DND-41 (cell line): ENCODE data around the gene DUSP10.

Experiments used
- ATAC-seq: fragments of 200-7000 bp; cut with Tn5 transposase; 3 replicates; pipeline ENCODE4 v1.9.1; 2021; ENCODE audit warnings: low read depth; ENCODE audit not compliant: insufficient read depth
- DNase-seq: peaks from one replicate; pipeline ENCODE4 v3.0.0-alpha.2; 2020
- H2AFZ ChIP-seq: 2 replicates; pipeline ENCODE4 v1.6.0; 2012; ENCODE audit warnings: low read depth, low read length
- H3K27ac ChIP-seq: 2 replicates; pipeline ENCODE4 v1.5.1; 2012; ENCODE audit warnings: low read length, inconsistent platforms
- H3K27me3 ChIP-seq: fragments of 200-600 bp; sonication (generic); 2 replicates; pipeline ENCODE4 v1.6.0; 2012; ENCODE audit warnings: low read length, mild to moderate bottlenecking, inconsistent platforms; ENCODE audit not compliant: insufficient read depth, poor library complexity
- H3K36me3 ChIP-seq: 2 replicates; pipeline ENCODE4 v1.5.1; 2012; ENCODE audit warnings: low read length, inconsistent platforms; ENCODE audit not compliant: insufficient read depth
- H3K4me1 ChIP-seq: 2 replicates; pipeline ENCODE4 v1.5.1; 2012; ENCODE audit warnings: mild to moderate bottlenecking, low read length; ENCODE audit not compliant: insufficient read depth
- H3K4me2 ChIP-seq: 2 replicates; pipeline ENCODE4 v1.6.0; 2012; ENCODE audit warnings: mild to moderate bottlenecking, moderate library complexity, low read length, inconsistent platforms; ENCODE audit not compliant: insufficient read depth
- H3K4me3 ChIP-seq, 2 experiments: fragments of 200-600 bp in 1 of 2; shearing (Covaris generic) in 1 of 2; 2 replicates each; pipeline ENCODE4 v1.5.1; 2012 to 2016; ENCODE audit warnings: inconsistent platforms in 2 of 2, low read length in 2 of 2, mild to moderate bottlenecking in 2 of 2, low read depth in 1 of 2, moderate library complexity in 1 of 2
- H3K79me2 ChIP-seq: 2 replicates; pipeline ENCODE4 v1.6.0; 2012; ENCODE audit warnings: low read length, inconsistent platforms; ENCODE audit not compliant: insufficient read depth
- H3K9ac ChIP-seq: 2 replicates; pipeline ENCODE4 v1.6.0; 2012; ENCODE audit warnings: low read depth, mild to moderate bottlenecking, inconsistent platforms, low read length, moderate library complexity
- H3K9me3 ChIP-seq: 2 replicates; pipeline ENCODE4 v1.5.1; 2012; ENCODE audit warnings: low read length, moderate library complexity, mild to moderate bottlenecking, inconsistent platforms; ENCODE audit not compliant: insufficient read depth, severe bottlenecking
- H4K20me1 ChIP-seq: 2 replicates; pipeline ENCODE4 v1.6.0; 2012; ENCODE audit warnings: low read length; ENCODE audit not compliant: insufficient read depth
- EZH2 ChIP-seq: IDR thresholded peaks from 3 replicates; pipeline ENCODE4 v1.6.1; 2012; ENCODE audit warnings: borderline replicate concordance, low read depth, mild to moderate bottlenecking, moderate library complexity, low read length, inconsistent platforms; ENCODE audit not compliant: severe bottlenecking
- TF ChIP-seq, protein P1 (sequence below): IDR thresholded peaks from 2 replicates; pipeline ENCODE4 v1.5.1; 2012; ENCODE audit warnings: borderline replicate concordance, low read length, moderate library complexity, mild to moderate bottlenecking; ENCODE audit not compliant: poor library complexity, severe bottlenecking; ENCODE audit errors: extremely low read depth

DUSP10 gene

DNA sequence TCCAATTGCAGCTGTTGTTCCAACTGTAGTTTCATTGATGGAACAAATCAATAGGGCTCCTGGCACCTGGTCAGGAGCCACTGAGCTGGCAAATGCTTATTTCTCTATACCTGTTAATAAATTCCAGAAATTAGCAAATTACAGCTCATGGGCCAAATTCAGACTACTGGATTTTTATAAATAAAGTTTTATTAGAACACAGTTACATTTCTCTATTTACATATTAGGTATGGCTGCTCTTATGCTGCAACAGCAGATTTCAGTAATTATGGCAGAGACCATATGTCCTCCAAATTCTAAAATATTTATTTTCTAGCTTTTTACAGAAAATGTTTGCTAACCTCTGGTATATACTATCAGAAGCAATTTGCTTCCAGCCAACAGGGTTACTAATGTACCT is 47.8 kb downstream of the DUSP10 start:
- Histone ChIP-seq H3K27me3 (no peaks in the 10 kb centered on the region), H3K36me3 (no peaks in the 10 kb centered on the region), H2AFZ (no peak overlapping the region), H3K79me2 (no peaks in the 10 kb centered on the region), H3K4me2 (no peak overlapping the region), H3K9me3 (no peaks in the 10 kb centered on the region), H3K4me1 (no peaks in the 10 kb centered on the region), H3K9ac (no peak overlapping the region), H3K27ac (no peak overlapping the region), H4K20me1 (no peaks in the 10 kb centered on the region), H3K4me3 (no peak overlapping the region)
- DNase-seq (no peak), ATAC-seq (no peak)
- TF ChIP-seq EZH2, result no peak
- TF ChIP-seq, protein P1, sequence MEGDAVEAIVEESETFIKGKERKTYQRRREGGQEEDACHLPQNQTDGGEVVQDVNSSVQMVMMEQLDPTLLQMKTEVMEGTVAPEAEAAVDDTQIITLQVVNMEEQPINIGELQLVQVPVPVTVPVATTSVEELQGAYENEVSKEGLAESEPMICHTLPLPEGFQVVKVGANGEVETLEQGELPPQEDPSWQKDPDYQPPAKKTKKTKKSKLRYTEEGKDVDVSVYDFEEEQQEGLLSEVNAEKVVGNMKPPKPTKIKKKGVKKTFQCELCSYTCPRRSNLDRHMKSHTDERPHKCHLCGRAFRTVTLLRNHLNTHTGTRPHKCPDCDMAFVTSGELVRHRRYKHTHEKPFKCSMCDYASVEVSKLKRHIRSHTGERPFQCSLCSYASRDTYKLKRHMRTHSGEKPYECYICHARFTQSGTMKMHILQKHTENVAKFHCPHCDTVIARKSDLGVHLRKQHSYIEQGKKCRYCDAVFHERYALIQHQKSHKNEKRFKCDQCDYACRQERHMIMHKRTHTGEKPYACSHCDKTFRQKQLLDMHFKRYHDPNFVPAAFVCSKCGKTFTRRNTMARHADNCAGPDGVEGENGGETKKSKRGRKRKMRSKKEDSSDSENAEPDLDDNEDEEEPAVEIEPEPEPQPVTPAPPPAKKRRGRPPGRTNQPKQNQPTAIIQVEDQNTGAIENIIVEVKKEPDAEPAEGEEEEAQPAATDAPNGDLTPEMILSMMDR, result no peak

DNA sequence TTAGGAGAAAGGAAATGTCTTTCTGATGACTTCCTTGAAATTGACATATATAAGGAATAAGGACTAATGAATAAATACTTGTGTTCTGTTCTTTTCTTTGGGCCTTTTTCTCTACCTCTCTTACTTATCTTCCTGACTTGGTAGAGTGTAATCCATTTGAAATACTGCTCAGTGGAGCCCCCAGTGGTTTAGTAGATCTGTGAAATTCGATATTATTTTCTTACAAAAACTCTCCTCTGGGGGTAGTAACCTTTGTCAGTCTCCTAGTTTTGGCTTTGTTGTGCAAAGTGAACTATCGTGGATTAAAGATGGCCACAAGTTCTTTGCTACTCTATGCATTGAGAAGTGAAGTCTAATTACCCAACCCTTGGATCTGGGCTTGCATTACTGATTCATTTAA is 48.8 kb downstream of the DUSP10 start:
- TF ChIP-seq, protein P1, result peak; percentile 13
- TF ChIP-seq EZH2, result no peak
- H3K9ac ChIP-seq, result no peak overlapping the region
- H3K79me2 ChIP-seq, result no peaks in the 10 kb centered on the region
- H3K4me2 ChIP-seq, result no peak overlapping the region
- ATAC-seq, result no peak
- no peak overlapping the region for H3K27ac ChIP-seq
- H2AFZ ChIP-seq, result no peak overlapping the region
- H3K36me3 ChIP-seq, result no peaks in the 10 kb centered on the region
- no peaks in the 10 kb centered on the region for H4K20me1 ChIP-seq
- no peak for DNase-seq
- H3K4me3 ChIP-seq, result no peak overlapping the region
- no peaks in the 10 kb centered on the region for H3K9me3 ChIP-seq
- H3K27me3 ChIP-seq, result no peaks in the 10 kb centered on the region
- H3K4me1 ChIP-seq, result peaks cover 8% of the 10 kb centered on the region

DNA sequence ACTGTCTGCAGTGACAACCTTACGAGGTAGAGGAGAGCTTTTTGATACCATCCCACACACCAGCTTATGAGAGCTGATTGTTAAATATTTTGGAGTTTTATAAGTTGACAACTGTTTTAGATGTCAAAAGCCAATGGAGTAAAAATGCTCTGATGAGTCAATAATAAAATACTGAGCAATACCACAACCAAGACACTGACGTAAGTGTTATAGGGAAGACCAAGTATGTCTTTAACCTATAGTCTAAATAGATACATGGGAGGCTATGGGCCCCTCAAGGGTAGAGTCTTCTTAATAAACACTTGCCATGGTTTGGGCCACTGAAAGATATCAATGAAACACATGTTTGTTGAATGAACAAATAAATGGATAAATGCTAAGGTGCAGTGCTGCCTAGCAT is 49.2 kb downstream of the DUSP10 start:
- TF ChIP-seq EZH2, result no peak
- TF ChIP-seq, protein P1, result no peak
- no peaks in the 10 kb centered on the region for H3K9me3 ChIP-seq

DNA sequence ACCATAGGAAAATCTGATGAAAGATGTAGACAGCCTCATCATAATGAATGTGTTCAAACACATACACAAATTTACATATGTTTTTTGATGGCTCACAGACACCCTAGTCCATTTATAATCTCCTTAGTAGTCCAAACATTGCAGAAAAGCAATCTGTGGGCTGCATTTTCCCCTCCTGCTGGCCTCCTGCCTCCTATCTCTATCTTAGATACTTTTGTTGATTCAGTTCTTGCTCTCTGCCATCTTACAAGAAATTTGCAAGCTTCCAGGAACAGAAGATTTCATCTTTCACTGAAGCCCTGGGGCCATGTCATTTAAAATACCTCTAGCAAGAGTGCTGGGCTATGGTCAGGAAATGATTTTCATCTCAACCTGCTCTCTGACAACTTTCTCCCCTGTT is 50.6 kb downstream of the DUSP10 start:
- DNase-seq (no peak), ATAC-seq (no peak)
- no peaks in the 10 kb centered on the region for H3K27me3 ChIP-seq
- H3K36me3 ChIP-seq, result no peaks in the 10 kb centered on the region
- H3K4me2 ChIP-seq, result no peak overlapping the region
- H3K4me3 ChIP-seq, result no peak overlapping the region
- H3K9me3 ChIP-seq, result no peaks in the 10 kb centered on the region
- H4K20me1 ChIP-seq, result no peaks in the 10 kb centered on the region
- H3K79me2 ChIP-seq, result no peaks in the 10 kb centered on the region
- H2AFZ ChIP-seq, result no peak overlapping the region
- H3K4me1 ChIP-seq, result peaks cover 10% of the 10 kb centered on the region
- no peak for TF ChIP-seq EZH2
- TF ChIP-seq, protein P1, result no peak
- no peak overlapping the region for H3K9ac ChIP-seq
- H3K27ac ChIP-seq, result no peak overlapping the region

More for the DNA sequence above, 49.2 kb downstream of the DUSP10 start:
- Histone ChIP-seq H3K4me2 (no peak overlapping the region), H3K36me3 (no peaks in the 10 kb centered on the region), H3K9ac (no peak overlapping the region), H4K20me1 (no peaks in the 10 kb centered on the region), H3K4me1 (peaks cover 10% of the 10 kb centered on the region), H3K27me3 (no peaks in the 10 kb centered on the region), H3K27ac (no peak overlapping the region), H2AFZ (no peak overlapping the region), H3K79me2 (no peaks in the 10 kb centered on the region), H3K4me3 (no peak overlapping the region)
- no peak for DNase-seq
- no peak for ATAC-seq
